Measurements from ENCODE around the gene ACTR2. TPM values are rescaled to one million over a fixed set of nuclear protein-coding genes. Genes with fewer than 3 reads are reported as not detected.

ACTR2 gene
- total RNA-seq, 1 donor = 115 TPM

DNA sequence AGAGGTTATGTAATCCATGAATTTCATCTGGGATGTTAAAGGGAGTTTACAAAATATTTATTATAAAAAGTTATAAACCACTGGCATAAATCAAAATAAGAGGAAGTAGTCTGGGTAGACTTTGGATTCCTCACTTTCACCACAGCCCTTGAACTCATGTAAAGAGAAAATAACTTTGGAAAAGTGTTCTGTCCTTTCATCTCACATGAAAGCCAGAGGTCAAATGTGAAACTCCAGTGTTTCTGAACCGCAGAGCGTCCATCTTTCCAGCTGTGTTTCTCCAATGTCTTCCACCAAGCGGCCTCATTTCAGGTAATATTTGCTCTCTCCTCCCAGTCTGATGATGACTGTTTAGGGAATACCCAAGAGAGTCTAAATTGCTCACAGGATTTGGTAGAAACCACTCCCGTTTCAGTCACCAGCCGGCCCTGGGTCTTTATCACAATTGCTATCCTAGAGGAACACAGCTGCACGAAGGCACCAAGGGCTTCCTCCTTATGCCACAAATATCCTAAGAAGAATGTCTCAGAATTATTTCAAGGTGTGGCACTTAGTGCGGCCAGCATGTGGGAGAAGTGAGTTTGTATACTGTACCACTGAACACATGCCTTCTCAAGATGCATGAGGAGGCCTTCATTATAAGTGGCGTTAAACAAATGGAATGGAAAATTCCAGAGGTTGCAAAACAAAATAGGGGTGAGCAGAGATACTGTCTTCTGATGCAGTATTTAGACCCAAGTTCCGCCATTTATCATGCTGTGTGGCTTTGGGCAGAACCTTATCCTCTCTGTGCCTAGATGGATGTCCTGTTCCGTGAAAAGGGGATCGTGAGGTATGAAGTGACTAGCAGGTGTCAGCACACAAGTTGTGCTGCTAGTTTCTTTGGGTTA lies 63.8 kb downstream of the ACTR2 start:
- H3K4me3 ChIP-seq (ENCODE audit: low read depth, low read length) = no peak overlapping the region
- no peak for DNase-seq (ENCODE audit: low read depth)
- TF ChIP-seq, protein P1, sequence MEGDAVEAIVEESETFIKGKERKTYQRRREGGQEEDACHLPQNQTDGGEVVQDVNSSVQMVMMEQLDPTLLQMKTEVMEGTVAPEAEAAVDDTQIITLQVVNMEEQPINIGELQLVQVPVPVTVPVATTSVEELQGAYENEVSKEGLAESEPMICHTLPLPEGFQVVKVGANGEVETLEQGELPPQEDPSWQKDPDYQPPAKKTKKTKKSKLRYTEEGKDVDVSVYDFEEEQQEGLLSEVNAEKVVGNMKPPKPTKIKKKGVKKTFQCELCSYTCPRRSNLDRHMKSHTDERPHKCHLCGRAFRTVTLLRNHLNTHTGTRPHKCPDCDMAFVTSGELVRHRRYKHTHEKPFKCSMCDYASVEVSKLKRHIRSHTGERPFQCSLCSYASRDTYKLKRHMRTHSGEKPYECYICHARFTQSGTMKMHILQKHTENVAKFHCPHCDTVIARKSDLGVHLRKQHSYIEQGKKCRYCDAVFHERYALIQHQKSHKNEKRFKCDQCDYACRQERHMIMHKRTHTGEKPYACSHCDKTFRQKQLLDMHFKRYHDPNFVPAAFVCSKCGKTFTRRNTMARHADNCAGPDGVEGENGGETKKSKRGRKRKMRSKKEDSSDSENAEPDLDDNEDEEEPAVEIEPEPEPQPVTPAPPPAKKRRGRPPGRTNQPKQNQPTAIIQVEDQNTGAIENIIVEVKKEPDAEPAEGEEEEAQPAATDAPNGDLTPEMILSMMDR (IDR thresholded peaks at IDR 0.05; ENCODE audit: insufficient read depth, low read depth, low read length) = no peak

DNA sequence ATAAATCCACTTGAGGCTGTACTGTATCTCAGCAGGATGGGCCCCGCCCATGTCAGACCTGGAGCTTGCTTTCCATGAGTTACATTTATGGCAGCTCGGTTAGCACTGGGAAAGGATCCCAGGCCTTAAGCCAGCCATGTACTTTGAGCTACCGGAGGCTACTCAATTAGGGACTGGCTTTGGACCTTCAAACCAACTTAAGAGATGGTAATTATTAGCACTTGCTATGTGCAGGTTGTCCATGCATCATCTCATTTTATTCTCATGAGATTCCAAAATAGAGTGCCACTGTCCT lies 64.4 kb downstream of the ACTR2 start:
- TF ChIP-seq, protein P1 (IDR thresholded peaks at IDR 0.05; ENCODE audit: insufficient read depth, low read depth, low read length) = no peak
- H3K4me3 ChIP-seq (ENCODE audit: low read depth, low read length) = no peak overlapping the region
- DNase-seq (ENCODE audit: low read depth) = no peak

DNA sequence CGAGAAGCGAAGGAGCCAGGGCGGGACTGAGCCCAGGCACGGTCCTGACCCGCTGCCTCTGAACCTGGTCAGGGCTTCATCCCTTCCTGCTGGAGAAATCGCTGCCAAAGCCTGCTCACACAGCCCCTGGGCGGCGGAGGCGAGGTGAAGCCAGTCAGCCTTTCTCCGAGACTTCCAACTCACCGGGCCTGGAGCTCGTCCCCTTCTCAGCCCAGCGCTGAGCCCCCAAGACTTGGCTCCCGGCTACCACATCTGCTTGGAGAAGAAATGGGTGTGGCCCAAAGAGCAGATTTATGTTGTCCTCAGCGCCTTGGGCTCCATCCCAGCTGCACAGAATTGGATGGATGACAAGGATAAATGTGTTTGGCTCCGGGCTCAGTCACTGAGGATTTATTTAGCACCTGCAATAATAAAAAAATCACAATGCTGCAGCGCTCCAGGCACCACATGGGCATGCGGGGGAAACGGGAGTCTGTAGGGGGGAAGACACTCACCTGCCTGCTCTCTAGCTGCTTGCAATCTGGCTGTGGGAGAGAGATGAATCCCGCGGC lies 64.9 kb downstream of the ACTR2 start:
- H3K4me3 ChIP-seq (ENCODE audit: low read depth, low read length) = no peak overlapping the region
- TF ChIP-seq, protein P1 (IDR thresholded peaks at IDR 0.05; ENCODE audit: insufficient read depth, low read depth, low read length) = no peak
- DNase-seq (ENCODE audit: low read depth) = no peak

DNA sequence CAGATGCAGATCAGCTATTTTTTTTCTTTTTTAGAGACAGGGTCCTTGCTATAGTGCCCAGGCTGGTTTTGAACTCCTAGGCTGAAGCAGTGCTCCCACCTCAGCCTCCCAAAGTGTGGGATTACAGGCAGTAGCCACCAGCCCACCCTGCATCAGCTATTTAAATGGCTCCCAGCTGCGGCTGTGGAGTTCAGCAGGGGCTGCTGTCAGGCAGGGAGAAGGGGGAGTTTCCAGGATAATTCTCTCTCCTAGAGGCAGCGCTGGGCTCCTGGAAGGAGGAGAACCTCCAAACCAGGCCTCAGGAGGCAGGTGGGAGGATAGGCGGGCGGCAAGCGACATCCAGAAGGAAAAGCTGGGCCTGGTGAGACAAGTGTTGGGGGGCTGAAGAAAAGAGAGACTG lies 65.7 kb downstream of the ACTR2 start:
- TF ChIP-seq, protein P1 (IDR thresholded peaks at IDR 0.05; ENCODE audit: insufficient read depth, low read depth, low read length) = no peak
- no peak for DNase-seq (ENCODE audit: low read depth)

DNA sequence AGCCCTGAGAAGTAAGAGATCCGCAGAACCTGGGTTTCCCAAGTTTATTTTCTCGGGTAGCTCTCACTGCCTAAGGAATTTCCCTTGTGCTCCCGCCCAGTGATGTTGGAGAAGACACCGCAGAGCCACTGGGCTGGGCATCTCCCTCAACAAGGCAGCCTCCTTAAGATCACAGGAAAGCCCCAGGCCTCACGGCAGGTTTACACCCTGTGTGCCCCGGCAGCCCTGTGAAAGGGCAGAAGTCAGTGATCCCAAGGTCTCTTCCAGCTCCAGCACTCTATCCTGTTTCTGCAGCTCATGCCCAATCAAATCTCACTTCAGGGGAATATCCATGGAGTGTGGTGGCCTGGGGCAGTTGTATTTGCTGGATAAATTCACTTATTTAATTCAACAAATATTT lies 66.5 kb downstream of the ACTR2 start:
- DNase-seq (ENCODE audit: low read depth) = no peak
- TF ChIP-seq, protein P1 (IDR thresholded peaks at IDR 0.05; ENCODE audit: insufficient read depth, low read depth, low read length) = no peak
- no peak overlapping the region for H3K4me3 ChIP-seq (ENCODE audit: low read depth, low read length)

More for the DNA sequence above, 65.7 kb downstream of the ACTR2 start:
- no peak overlapping the region for H3K4me3 ChIP-seq (ENCODE audit: low read depth, low read length)

DNA sequence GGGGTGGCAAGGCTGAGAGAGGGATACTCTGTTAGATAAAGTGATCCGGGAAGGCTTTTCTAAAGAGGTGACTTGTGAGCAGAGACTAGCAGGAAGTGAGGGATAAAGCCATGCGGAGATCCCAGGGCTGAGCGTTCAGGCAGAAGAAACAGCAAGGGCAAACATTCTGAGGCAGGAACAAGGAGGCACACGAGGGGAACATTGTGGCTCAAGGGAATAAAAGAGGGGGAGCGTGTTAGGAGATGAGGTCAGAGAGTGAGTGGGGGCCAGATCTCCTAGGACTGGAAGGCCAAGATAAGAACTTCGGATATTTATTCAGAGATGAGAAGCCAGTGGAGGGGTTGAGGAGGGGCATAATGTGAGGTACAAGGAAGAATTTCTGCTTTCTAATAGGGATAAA lies 67.1 kb downstream of the ACTR2 start:
- no peak for DNase-seq (ENCODE audit: low read depth)
- H3K4me3 ChIP-seq (ENCODE audit: low read depth, low read length) = no peak overlapping the region
- TF ChIP-seq, protein P1 (IDR thresholded peaks at IDR 0.05; ENCODE audit: insufficient read depth, low read depth, low read length) = no peak

Data from fibroblast of villous mesenchyme (primary cell).